BE2C (cell line): ENCODE data around the gene SLC10A3.

Experiments used
- DNase-seq: peaks from one replicate; pipeline ENCODE4 v3.0.0-alpha.2; 2020
- H3K27me3 ChIP-seq: fragments of 250-450 bp; sonication (Bioruptor Pico); 2 replicates; pipeline ENCODE4 v1.5.1; 2020; ENCODE audit warnings: mild to moderate bottlenecking
- H3K36me3 ChIP-seq: fragments of 250-450 bp; sonication (Bioruptor Pico); 2 replicates; pipeline ENCODE4 v1.5.1; 2020; ENCODE audit warnings: mild to moderate bottlenecking
- H3K4me1 ChIP-seq: fragments of 250-450 bp; sonication (Bioruptor Pico); 2 replicates; pipeline ENCODE4 v1.5.1; 2020
- H3K4me3 ChIP-seq: 2 replicates; pipeline ENCODE4 v1.5.1; 2011; ENCODE audit warnings: low read depth, low read length
- H3K9me3 ChIP-seq: fragments of 250-450 bp; sonication (Bioruptor Pico); 2 replicates; pipeline ENCODE4 v1.5.1; 2020
- CTCF ChIP-seq: IDR thresholded peaks from 2 replicates; pipeline ENCODE4 v1.5.1; 2012; ENCODE audit warnings: mild to moderate bottlenecking, low read depth, low read length

The SLC10A3 gene

DNA sequence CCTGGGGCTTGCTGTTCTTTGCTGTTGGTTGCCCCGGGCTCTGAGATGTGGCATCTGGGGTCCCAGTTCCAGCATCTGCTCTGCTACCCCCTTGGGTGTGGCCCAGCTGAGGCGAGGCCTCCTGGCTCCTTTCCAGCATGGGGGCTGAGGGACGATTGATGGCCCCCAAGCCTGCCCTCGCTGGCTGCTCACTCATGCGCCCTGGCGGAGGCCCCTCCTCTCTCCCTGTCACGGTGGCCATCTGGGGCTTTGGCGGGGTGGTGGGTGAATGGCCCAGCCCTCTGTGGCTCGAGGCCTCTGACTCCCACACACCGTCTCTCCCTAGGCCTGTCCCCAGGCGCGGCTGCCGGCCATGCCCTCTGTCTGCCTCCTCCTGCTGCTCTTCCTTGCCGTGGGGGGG lies 30.6 kb downstream of the SLC10A3 start:
- Histone ChIP-seq H3K9me3 (no peaks in the 10 kb centered on the region), H3K4me3 (peak overlapping the region; percentile 65), H3K36me3 (peaks cover 5% of the 10 kb centered on the region; the same call in 1 of the 2 replicates), H3K4me1 (peaks cover 9% of the 10 kb centered on the region), H3K27me3 (no peaks in the 10 kb centered on the region)
- DNase-seq: peak; percentile 48
- no peak for TF ChIP-seq CTCF

DNA sequence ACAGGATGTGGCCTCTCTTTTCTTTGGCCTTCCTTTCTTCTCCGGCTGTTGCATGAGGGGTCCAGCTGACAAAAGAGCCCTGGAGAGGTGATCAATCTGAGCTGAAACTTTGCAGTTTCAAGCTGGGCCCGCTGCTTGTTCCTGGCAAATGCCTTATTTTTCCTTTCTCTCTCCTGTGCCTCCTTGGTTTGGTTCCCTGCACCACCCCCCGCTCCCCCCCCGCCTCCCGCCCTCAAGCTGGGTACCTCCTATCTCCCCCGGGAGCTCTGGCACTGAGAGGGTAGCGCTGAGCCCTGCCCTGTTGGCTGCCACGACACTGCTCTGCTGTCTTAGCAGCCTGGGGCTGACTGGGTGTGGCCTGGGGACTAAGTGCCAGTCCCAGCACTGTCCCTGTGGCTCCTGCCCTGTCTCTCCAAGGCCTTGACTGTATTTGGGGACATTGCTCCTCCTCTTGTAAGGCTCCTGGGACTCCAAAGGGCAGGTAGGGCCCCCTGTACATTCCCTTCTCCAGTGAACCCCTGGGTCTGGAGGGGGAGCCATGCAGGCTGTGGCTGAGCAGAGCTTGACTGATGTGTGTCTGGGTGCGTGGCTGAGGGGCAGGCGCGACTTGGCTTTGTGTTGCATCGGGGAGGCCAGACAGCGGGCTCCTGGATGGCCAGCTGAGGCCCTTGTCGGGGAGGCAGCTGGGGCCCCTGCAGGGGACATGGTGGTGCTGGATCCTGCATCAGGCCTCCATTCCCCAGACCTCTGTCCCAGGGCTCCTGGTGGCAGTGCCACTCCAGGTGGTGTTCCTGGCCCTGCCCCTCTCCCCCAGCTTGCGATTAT lies 31.3 kb downstream of the SLC10A3 start:
- peak; percentile 68 for DNase-seq
- Histone ChIP-seq H3K27me3 (no peaks in the 10 kb centered on the region), H3K4me3 (peak overlapping the region; percentile 65), H3K9me3 (no peaks in the 10 kb centered on the region), H3K4me1 (peaks cover 9% of the 10 kb centered on the region), H3K36me3 (peaks cover 5% of the 10 kb centered on the region; the same call in 1 of the 2 replicates)
- no peak for TF ChIP-seq CTCF

- H3K36me3 ChIP-seq: peaks cover 5% of the 10 kb centered on the region; the same call in 1 of the 2 replicates
- TF ChIP-seq CTCF: no peak
- peak; percentile 55 for DNase-seq
- H3K4me3 ChIP-seq: peak within 1 kb of the TSS; percentile 65
- H3K9me3 ChIP-seq: no peaks in the 10 kb centered on the region
- H3K27me3 ChIP-seq: no peaks in the 10 kb centered on the region
- peaks cover 9% of the 10 kb centered on the region for H3K4me1 ChIP-seq
These were observed 32.1 kb downstream of the SLC10A3 start, which contains the start of gene PLXNA3 for GRCh38 chrX:154458116-154458953. PLXNA3 (plus strand) TSS chrX:154458281; CDS start chrX:154460184, 1,903 bp downstream.

DNA sequence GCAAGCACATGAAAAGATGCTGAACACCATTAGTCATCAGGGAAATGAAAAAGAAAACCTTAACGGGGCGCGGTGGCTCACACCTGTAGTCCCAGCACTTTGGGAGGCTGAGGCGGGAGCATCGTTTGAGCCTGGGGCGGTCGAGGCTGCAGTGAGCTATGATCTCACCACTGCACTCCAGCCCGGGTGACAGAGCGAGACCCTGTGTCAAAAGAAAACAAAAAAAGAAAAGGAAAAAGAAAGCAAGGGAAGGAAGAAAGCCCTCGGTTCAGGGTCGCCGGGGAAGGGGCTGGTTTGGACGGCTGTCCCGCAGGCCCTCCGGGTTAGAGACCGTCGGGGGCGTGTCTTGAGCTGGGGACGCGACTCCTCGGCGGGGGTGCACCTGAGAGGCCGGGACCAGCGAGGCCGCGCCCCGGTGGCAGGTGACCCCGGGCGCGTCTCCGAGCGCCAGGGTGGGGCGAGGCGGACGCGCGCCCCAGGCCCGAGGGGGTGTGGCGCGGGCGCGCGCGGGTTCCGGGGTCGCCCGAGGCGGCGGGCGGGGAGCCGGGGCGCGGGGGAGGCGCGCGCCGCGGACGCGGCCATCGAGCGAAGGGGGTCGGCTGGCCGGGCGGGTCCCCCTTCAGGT lies 32.8 kb downstream of the SLC10A3 start:
- Histone ChIP-seq H3K9me3 (no peaks in the 10 kb centered on the region), H3K4me1 (peaks cover 9% of the 10 kb centered on the region), H3K4me3 (peak overlapping the region; percentile 43), H3K36me3 (peaks cover 5% of the 10 kb centered on the region; the same call in 1 of the 2 replicates), H3K27me3 (no peaks in the 10 kb centered on the region)
- DNase-seq: peak; percentile 35
- no peak for TF ChIP-seq CTCF

GRCh38 chrX:154452823-154453222 lies 37.6 kb downstream of the SLC10A3 start:
- TF ChIP-seq CTCF: no peak
- H3K4me3 ChIP-seq: no peak overlapping the region
- H3K27me3 ChIP-seq: no peaks in the 10 kb centered on the region

More at GRCh38 chrX:154452823-154453222, 37.6 kb downstream of the SLC10A3 start:
- no peaks in the 10 kb centered on the region for H3K4me1 ChIP-seq
- peaks cover 3% of the 10 kb centered on the region; the same call in 1 of the 2 replicates for H3K36me3 ChIP-seq
- no peaks in the 10 kb centered on the region for H3K9me3 ChIP-seq
- no peak for DNase-seq
